GM21825 (cell line): ENCODE results near the gene BARHL1.
"Not testable (repeated sequence)": the region's sequence is repeated elsewhere in the genome, so short reads cannot be mapped to it uniquely, and the experiment has no call there.

ENCODE experiments used
- ATAC-seq: cut with Tn5 transposase; IDR thresholded peaks from one replicate; pipeline ENCODE4 v1.9.1; 2021; ENCODE audit warnings: mild to moderate bottlenecking, moderate library complexity; ENCODE audit not compliant: unreplicated experiment

The BARHL1 gene

GRCh38 chr9:132556235-132556634 lies 26.2 kb upstream of the BARHL1 start:
- ATAC-seq, result no peak

DNA sequence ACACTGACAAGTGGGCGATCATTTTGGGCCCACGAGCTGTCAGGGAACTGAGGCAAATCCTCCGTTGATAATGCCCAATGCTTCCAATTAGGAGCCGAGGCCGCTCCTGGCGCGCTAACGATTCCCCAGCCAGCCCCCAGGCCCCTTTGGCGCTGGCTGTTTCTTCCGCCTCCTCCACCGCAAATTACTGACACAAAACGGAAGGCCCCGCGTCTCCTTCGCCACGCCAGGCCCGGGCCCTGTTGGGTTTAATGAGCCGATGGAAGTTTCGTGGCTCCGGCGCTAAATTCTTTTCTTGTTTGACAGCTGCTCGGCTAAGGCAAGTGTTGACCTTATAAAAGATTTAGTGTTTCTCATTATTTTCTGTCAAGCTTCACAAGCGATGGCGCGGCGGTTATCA lies 25.7 kb upstream of the BARHL1 start:
- ATAC-seq, result no peak

DNA sequence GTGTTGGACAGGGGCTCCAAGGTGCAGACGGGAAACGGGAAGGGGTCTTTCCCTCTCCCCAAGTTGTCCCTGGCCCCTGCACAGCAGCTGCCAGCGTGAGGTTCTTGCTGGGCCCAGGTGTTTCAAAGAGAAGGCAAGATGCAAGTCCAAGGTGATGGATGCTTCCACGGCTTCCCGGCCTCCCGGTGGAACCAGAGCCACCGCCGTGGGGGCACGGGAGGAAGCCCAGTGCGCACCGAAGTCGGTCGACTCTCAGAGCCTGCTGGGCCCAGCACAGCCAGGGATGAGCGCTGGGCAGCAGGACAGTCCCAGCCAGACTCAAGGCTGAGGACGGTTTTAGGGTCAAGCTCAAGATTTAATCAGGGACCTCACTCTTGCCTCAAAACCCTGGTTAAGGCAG lies 25.2 kb upstream of the BARHL1 start:
- ATAC-seq, result no peak

DNA sequence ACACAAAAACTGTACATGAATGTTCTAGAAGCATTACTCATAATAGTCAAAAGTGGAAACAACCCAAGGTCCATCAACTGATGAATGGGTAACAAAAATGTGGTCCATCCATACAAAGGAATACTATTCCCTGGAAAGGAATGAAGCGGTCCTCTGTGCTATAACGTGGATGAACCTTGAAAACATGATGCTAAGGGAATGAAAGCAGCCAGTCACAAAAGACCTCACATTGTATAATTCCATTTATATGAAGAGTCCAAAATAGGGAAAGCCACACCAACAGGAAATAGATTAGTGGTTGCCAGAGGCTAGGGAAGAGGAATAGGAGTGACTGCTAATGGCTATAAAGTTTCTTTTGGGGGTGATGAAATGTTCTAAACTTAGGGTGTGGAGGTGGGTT lies 22.7 kb upstream of the BARHL1 start:
- no peak for ATAC-seq

- no peak for ATAC-seq
These were observed 21.7 kb upstream of the BARHL1 start for GRCh38 chr9:132560616-132561202.

DNA sequence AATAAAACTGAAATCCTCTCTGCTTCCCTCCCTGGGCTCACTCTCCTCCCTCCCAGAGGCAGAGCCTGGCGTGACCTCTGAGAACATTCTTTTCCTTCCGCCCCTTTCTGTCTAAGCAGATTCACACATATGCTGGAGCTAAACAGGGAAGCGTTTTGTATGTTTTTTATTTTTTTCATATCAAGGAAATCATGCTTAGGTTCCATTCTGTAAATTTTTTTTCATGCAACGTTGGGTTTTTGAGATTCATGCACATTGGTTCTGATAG lies 20.2 kb upstream of the BARHL1 start:
- no peak for ATAC-seq

DNA sequence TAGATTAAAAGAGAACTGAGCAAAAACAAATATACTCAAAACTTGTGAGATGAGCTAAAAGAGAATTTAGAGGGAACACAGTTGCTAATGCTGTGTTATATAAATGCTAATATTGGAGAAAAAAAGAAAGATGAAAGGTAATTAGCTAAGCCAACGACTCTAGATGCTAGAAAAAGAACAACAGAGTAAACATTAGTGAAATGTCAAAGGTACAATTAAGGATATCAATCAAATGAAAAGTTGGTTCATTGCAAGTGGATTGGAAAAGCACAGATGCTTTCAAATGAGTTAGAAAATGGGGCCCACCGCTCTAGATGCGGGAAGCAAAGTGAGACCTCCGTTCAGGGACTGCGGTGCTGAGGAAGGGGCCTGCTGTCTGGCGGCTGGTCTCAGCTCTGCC lies 17.9 kb upstream of the BARHL1 start:
- ATAC-seq, result no peak

GRCh38 chr9:132568787-132569186 lies 13.6 kb upstream of the BARHL1 start:
- ATAC-seq, result not testable (repeated sequence)

DNA sequence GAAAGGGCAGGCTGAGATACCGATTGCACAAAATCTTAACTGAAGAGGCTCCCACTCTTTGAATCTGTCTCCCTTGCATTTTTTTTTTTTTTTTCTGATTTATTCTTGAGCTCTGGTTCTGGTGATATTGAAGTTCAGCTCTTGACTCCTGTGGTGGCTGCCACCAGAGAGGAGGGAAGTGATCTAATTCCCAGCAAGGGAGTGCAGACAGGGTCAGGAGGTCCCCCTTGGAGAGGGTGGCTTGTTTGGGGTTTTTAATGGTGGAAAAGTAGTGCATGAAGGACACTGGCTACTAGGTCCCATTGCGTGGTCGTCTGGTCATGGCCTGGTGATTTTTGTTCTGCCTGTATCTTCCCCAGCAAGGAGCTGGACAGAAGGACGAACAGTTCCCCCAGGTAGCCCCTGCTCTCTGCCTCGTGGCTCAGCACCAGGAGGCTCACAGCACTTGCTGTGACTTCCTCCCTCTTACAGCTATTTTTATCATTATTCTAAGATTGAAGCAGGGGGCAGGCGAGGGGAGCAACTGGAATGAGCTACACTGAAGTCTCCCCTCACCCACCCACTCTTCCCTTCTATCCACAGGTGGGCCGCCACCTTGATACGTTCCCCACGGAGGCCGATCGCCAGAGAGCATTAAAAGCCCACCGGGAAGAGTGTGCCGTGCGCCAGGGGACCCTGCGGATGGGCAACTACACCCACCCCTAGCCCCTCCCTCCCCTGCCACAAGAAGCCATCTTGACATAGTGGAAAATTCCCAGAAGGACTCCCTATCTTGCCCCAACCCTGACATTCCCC lies 10.4 kb upstream of the BARHL1 start:
- ATAC-seq, result no peak

DNA sequence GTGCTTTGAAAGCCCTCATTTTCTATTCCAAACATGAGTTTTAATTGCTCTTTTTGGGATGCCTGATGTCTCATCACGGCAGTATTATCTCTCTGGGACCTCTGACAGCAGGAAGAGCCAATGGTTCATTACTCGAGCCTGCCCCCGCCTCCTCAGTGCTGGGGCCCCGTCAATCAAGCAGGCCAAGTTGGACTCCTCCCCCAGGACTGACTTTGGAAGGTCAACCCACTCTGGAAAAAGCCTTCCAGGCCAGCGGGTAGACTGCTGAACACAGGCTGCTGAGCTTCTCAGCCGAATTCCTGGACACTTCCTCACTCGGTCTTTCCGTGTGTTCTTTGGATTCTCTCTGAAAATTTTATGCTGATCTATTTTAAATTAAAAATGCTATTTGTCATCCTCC lies 9.5 kb upstream of the BARHL1 start:
- no peak for ATAC-seq

- ATAC-seq, result no peak
These were observed 7.3 kb upstream of the BARHL1 start for GRCh38 chr9:132575005-132575609.

GRCh38 chr9:132575811-132576210 lies 6.6 kb upstream of the BARHL1 start:
- ATAC-seq, result no peak

- no peak for ATAC-seq
These were observed 5.3 kb upstream of the BARHL1 start for GRCh38 chr9:132577119-132577518.

DNA sequence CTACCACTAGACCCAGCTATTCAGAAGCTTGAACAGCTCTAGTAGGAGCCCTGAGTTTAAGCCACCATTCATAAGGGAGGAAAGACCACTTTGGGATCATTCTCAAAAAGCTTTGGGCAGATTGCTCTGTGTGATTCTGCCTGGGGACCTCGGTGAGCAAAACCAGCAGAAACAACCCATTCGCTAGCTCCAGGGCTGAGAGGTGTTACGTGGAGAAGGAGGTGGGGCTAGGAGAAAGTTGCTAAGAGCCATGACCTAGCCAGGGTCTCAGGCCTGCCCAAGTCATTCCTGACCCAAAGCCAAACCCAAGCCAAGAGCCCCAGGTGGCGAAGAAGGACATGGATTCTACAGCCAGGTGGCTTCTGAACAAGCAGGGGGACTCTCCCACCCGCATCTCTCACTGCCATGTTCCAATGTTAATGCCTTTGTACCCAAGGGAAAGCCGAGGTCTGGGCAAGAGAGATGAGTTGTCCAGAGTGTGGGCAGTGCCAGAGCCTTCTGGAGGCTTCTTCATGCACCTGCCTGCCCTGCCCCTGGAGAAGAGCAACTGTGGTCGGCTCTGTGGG lies 4.0 kb upstream of the BARHL1 start:
- ATAC-seq, result no peak

DNA sequence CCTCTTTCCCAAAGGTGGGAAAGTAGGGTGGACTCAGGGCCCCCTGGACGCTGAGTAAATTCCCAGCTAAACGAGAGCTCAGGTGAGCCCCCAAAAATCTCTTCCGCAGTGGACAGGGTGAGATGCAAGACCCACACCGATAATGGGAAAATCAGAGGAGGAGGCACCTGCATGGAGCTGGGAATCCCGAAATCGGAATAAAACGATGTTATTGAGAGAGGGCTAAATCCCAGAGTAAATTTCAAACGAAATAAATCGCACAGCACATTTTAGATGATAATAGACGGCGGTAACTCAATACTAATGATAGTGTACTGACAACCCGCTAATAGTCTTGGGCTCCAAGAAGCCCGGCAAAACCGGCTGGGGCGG lies 3.0 kb upstream of the BARHL1 start:
- no peak for ATAC-seq

- ATAC-seq, result no peak
These were observed 579 bp downstream of the BARHL1 start for GRCh38 chr9:132582786-132583583.

DNA sequence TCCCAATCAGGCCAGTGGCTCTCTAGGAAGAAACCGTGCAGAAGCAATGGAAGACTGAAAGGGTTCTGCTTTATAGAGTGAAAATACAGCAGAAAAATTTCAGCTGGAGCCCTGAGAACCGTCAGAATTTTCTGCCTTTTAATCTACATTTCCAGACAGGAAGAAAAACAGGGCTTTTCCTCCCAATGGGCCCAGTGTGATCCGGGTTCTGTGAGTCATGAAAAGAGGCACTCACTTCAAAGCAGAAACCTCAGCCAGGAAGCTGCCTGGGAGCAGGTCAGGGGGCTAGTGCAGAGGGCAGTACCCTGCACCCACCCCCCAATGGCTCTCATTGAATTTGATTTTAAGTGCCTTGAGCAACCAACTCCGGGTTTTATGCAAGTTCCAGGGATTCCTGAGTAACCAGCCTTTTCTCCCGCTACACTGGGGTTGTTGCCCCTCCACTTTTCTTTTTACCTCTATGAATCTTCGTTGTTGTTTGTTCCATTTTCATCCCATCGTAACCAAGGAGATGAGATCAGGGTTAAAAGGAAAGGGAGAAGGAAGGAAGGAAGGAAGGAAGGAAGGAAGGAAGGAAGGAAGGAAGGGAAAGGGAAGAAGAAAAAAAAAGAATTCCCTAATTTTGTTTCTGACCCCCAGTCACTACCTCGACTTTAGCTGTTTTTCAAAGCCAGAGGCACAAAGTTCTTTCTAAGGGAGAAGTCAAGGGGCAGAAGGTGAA lies 1.3 kb downstream of the BARHL1 start:
- ATAC-seq, result no peak

GRCh38 chr9:132584601-132585560 lies 2.5 kb downstream of the BARHL1 start:
- no peak for ATAC-seq

GRCh38 chr9:132585954-132586829 lies 3.8 kb downstream of the BARHL1 start:
- no peak for ATAC-seq
